Measurements from ENCODE around the gene ALDH1L1.

ALDH1L1 gene

GRCh38 chr3:126194713-126195305 lies 14.4 kb upstream of the ALDH1L1 start:
- no peak for DNase-seq (ENCODE audit: low read depth in 2 of 2)

GRCh38 chr3:126191246-126191645 lies 10.9 kb upstream of the ALDH1L1 start:
- DNase-seq (ENCODE audit: low read depth in 2 of 2) = no peak

- no peak for DNase-seq (ENCODE audit: low read depth in 2 of 2)
Observed at GRCh38 chr3:126187920-126188319, 7.5 kb upstream of the ALDH1L1 start.

- DNase-seq (ENCODE audit: low read depth in 2 of 2) = no peak
Observed at GRCh38 chr3:126186749-126187148, 6.4 kb upstream of the ALDH1L1 start.

GRCh38 chr3:126186271-126186670 lies 5.9 kb upstream of the ALDH1L1 start:
- DNase-seq (ENCODE audit: low read depth in 2 of 2) = no peak

- DNase-seq (ENCODE audit: low read depth in 2 of 2) = no peak
Observed at GRCh38 chr3:126184465-126185000, 4.1 kb upstream of the ALDH1L1 start.

GRCh38 chr3:126181398-126181725 lies 976 bp upstream of the ALDH1L1 start:
- no peak for DNase-seq (ENCODE audit: low read depth in 2 of 2)

- no peak for DNase-seq (ENCODE audit: low read depth in 2 of 2)
Observed at GRCh38 chr3:126179825-126180476, 435 bp downstream of the ALDH1L1 start.

- DNase-seq (ENCODE audit: low read depth in 2 of 2) = no peak
Observed at GRCh38 chr3:126170073-126170777, 10.2 kb downstream of the ALDH1L1 start.

- DNase-seq (ENCODE audit: low read depth in 2 of 2) = no peak
Observed at GRCh38 chr3:126167566-126167965, 12.8 kb downstream of the ALDH1L1 start.

- DNase-seq (ENCODE audit: low read depth in 2 of 2) = no peak
Observed at GRCh38 chr3:126166009-126166408, 14.4 kb downstream of the ALDH1L1 start.

GRCh38 chr3:126161309-126161708 lies 19.1 kb downstream of the ALDH1L1 start:
- DNase-seq (ENCODE audit: low read depth in 2 of 2) = no peak

GRCh38 chr3:126160243-126161210 lies 19.9 kb downstream of the ALDH1L1 start:
- DNase-seq (ENCODE audit: low read depth in 2 of 2) = no peak

- DNase-seq (ENCODE audit: low read depth in 2 of 2) = no peak
Observed at GRCh38 chr3:126159476-126159875, 20.9 kb downstream of the ALDH1L1 start.

- DNase-seq (ENCODE audit: low read depth in 2 of 2) = no peak
Observed at GRCh38 chr3:126158912-126159454, 21.4 kb downstream of the ALDH1L1 start.

- no peak for DNase-seq (ENCODE audit: low read depth in 2 of 2)
Observed at GRCh38 chr3:126158016-126158911, 22.1 kb downstream of the ALDH1L1 start.

- DNase-seq (ENCODE audit: low read depth in 2 of 2) = no peak
Observed at GRCh38 chr3:126157083-126157768, 23.2 kb downstream of the ALDH1L1 start.

GRCh38 chr3:126156468-126156867 lies 23.9 kb downstream of the ALDH1L1 start:
- no peak for DNase-seq (ENCODE audit: low read depth in 2 of 2)

GRCh38 chr3:126155819-126156218 lies 24.6 kb downstream of the ALDH1L1 start:
- DNase-seq (ENCODE audit: low read depth in 2 of 2) = no peak

GRCh38 chr3:126155280-126155640 lies 25.1 kb downstream of the ALDH1L1 start:
- DNase-seq (ENCODE audit: low read depth in 2 of 2) = no peak

Data from stimulated activated CD8-positive, alpha-beta memory T cell treated with anti-CD3 and anti-CD28 coated beads, Interleukin-15, amount 100 ng/mL, for 48 hours (primary cell).